NCI-H2107 treated with DMSO at 0.1 percent for 48 hours (cell line): ENCODE data around the gene PCSK5.
"Not testable (repeated sequence)": the region's sequence is repeated elsewhere in the genome, so short reads cannot be mapped to it uniquely, and the experiment has no call there.

Experiments
- DNase-seq: peaks from one replicate; lab custom pipeline; 2025; ENCODE audit not compliant: unreplicated experiment; lab: John Stamatoyannopoulos, UW

Gene PCSK5

GRCh38 chr9:76341616-76342015 lies 451.1 kb downstream of the PCSK5 start:
- no peak for DNase-seq

GRCh38 chr9:76342201-76342600 lies 451.7 kb downstream of the PCSK5 start:
- no peak for DNase-seq

- no peak for DNase-seq
Observed at GRCh38 chr9:76342858-76343257, 452.4 kb downstream of the PCSK5 start.

- DNase-seq, result no peak
Observed at GRCh38 chr9:76349865-76350264, 459.4 kb downstream of the PCSK5 start.

GRCh38 chr9:76351006-76351405 lies 460.5 kb downstream of the PCSK5 start:
- DNase-seq, result no peak

GRCh38 chr9:76352026-76352620 lies 461.6 kb downstream of the PCSK5 start:
- no peak for DNase-seq

GRCh38 chr9:76353280-76353679 lies 462.8 kb downstream of the PCSK5 start:
- no peak for DNase-seq

- DNase-seq, result no peak
Observed at GRCh38 chr9:76354221-76354620, 463.7 kb downstream of the PCSK5 start.

GRCh38 chr9:76355886-76356285 lies 465.4 kb downstream of the PCSK5 start:
- DNase-seq, result no peak

GRCh38 chr9:76357555-76357954 lies 467.1 kb downstream of the PCSK5 start:
- DNase-seq, result no peak

GRCh38 chr9:76358628-76359280 lies 468.3 kb downstream of the PCSK5 start:
- DNase-seq, result no peak

- DNase-seq, result no peak
Observed at GRCh38 chr9:76359365-76359764, 468.9 kb downstream of the PCSK5 start.

- no peak for DNase-seq
Observed at GRCh38 chr9:76359766-76360165, 469.3 kb downstream of the PCSK5 start.

GRCh38 chr9:76362332-76363031 lies 472.0 kb downstream of the PCSK5 start:
- not testable (repeated sequence) for DNase-seq

- DNase-seq, result no peak
Observed at GRCh38 chr9:76363032-76363395, 472.5 kb downstream of the PCSK5 start.

GRCh38 chr9:76365028-76365427 lies 474.6 kb downstream of the PCSK5 start:
- DNase-seq, result no peak

GRCh38 chr9:76366275-76366674 lies 475.8 kb downstream of the PCSK5 start:
- no peak for DNase-seq

- peak; percentile 94 for DNase-seq
Observed at GRCh38 chr9:76369583-76369982, 479.1 kb downstream of the PCSK5 start.

- no peak for DNase-seq
Observed at GRCh38 chr9:76370396-76371023, 480.0 kb downstream of the PCSK5 start.

- DNase-seq, result no peak
Observed at GRCh38 chr9:76371901-76372300, 481.4 kb downstream of the PCSK5 start.

GRCh38 chr9:76372336-76372735 lies 481.9 kb downstream of the PCSK5 start:
- no peak for DNase-seq

- DNase-seq, result no peak
Observed at GRCh38 chr9:76373173-76373783, 482.8 kb downstream of the PCSK5 start.
